PFSK-1 (cell line): ENCODE results near the gene NSFL1C.

Experiments used
- FOXP2 ChIP-seq: optimal IDR thresholded peaks from 2 replicates; pipeline ENCODE3; 2011; ENCODE audit warnings: borderline replicate concordance, control low read depth, inconsistent platforms; ENCODE audit not compliant: insufficient read depth; ENCODE audit errors: extremely low read length, extremely low read depth
- POLR2AphosphoS5 ChIP-seq: IDR thresholded peaks from 2 replicates; pipeline ENCODE4 v1.6.1; 2012; ENCODE audit warnings: low read depth, mild to moderate bottlenecking, control low read depth, low read length, moderate library complexity
- SIN3A ChIP-seq: IDR thresholded peaks from 2 replicates; pipeline ENCODE4 v1.6.1; 2012; ENCODE audit warnings: mild to moderate bottlenecking, low read length, moderate library complexity, borderline replicate concordance; ENCODE audit not compliant: insufficient read depth
- TAF1 ChIP-seq: IDR thresholded peaks from 2 replicates; pipeline ENCODE4 v1.6.1; 2012; ENCODE audit warnings: low read length, control low read depth, borderline replicate concordance; ENCODE audit not compliant: insufficient read depth
- TF ChIP-seq, protein P1 (sequence below), 2 experiments: IDR thresholded peaks; 2 replicates each; pipeline versions ENCODE4 v1.6.1 to v1.8.0; 2011 to 2012; ENCODE audit warnings: low read depth in 2 of 2, low read length in 2 of 2, control low read depth in 1 of 2, inconsistent platforms in 1 of 2, mild to moderate bottlenecking in 1 of 2, moderate library complexity in 1 of 2; ENCODE audit not compliant: insufficient read depth in 1 of 2

The NSFL1C gene

GRCh38 chr20:1426231-1426849, 40.3 kb downstream of the NSFL1C start:
- TF ChIP-seq FOXP2, result no peak
- no peak for TF ChIP-seq SIN3A
- TF ChIP-seq POLR2AphosphoS5, result no peak
- no peak for TF ChIP-seq TAF1
- TF ChIP-seq, protein P1, sequence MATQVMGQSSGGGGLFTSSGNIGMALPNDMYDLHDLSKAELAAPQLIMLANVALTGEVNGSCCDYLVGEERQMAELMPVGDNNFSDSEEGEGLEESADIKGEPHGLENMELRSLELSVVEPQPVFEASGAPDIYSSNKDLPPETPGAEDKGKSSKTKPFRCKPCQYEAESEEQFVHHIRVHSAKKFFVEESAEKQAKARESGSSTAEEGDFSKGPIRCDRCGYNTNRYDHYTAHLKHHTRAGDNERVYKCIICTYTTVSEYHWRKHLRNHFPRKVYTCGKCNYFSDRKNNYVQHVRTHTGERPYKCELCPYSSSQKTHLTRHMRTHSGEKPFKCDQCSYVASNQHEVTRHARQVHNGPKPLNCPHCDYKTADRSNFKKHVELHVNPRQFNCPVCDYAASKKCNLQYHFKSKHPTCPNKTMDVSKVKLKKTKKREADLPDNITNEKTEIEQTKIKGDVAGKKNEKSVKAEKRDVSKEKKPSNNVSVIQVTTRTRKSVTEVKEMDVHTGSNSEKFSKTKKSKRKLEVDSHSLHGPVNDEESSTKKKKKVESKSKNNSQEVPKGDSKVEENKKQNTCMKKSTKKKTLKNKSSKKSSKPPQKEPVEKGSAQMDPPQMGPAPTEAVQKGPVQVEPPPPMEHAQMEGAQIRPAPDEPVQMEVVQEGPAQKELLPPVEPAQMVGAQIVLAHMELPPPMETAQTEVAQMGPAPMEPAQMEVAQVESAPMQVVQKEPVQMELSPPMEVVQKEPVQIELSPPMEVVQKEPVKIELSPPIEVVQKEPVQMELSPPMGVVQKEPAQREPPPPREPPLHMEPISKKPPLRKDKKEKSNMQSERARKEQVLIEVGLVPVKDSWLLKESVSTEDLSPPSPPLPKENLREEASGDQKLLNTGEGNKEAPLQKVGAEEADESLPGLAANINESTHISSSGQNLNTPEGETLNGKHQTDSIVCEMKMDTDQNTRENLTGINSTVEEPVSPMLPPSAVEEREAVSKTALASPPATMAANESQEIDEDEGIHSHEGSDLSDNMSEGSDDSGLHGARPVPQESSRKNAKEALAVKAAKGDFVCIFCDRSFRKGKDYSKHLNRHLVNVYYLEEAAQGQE (IDR thresholded peaks at IDR 0.05; ENCODE audit: insufficient read depth in 1 of 2, low read depth in 2 of 2, low read length in 2 of 2), result no peak

- no peak for TF ChIP-seq POLR2AphosphoS5
- no peak for TF ChIP-seq SIN3A
- TF ChIP-seq, protein P1 (IDR thresholded peaks at IDR 0.05; ENCODE audit: insufficient read depth in 1 of 2, low read depth in 2 of 2, low read length in 2 of 2), result no peak
- no peak for TF ChIP-seq TAF1
- no peak for TF ChIP-seq FOXP2
Observed at GRCh38 chr20:1424336-1424735, 42.3 kb downstream of the NSFL1C start.

- no peak for TF ChIP-seq SIN3A
- no peak for TF ChIP-seq POLR2AphosphoS5
- no peak for TF ChIP-seq TAF1
- TF ChIP-seq, protein P1 (IDR thresholded peaks at IDR 0.05; ENCODE audit: insufficient read depth in 1 of 2, low read depth in 2 of 2, low read length in 2 of 2), result no peak
- TF ChIP-seq FOXP2, result no peak
Observed at GRCh38 chr20:1423625-1424106, 43.0 kb downstream of the NSFL1C start.

GRCh38 chr20:1423206-1423605, 43.4 kb downstream of the NSFL1C start:
- no peak for TF ChIP-seq SIN3A
- TF ChIP-seq, protein P1 (IDR thresholded peaks at IDR 0.05; ENCODE audit: insufficient read depth in 1 of 2, low read depth in 2 of 2, low read length in 2 of 2), result no peak
- no peak for TF ChIP-seq TAF1
- no peak for TF ChIP-seq POLR2AphosphoS5
- TF ChIP-seq FOXP2, result no peak

DNA sequence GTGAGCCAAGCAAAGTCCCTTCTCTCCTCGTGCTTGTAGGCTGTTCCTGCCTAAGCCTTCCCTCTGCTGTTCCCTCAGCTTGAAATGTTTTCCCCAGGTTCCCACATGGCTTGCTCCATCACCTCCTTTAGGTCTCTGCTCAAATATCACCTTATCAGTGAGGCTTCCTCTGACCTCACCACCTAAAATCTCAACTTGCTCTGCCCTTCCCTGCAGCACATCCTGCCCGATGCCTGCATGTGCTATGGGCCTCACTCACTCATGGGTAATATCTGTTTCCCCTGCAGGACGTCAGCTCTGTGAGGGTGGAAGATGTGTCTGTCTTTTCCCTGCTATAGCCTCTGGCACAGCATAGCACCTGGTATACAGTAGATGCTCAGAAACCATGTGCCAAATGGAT, 43.9 kb downstream of the NSFL1C start:
- TF ChIP-seq TAF1, result no peak
- TF ChIP-seq, protein P1 (IDR thresholded peaks at IDR 0.05; ENCODE audit: insufficient read depth in 1 of 2, low read depth in 2 of 2, low read length in 2 of 2), result no peak
